Mucosa of rectum (tissue), 2 donors: ENCODE data around the gene ASB13.
"Not testable (repeated sequence)": the region's sequence is repeated elsewhere in the genome, so short reads cannot be mapped to it uniquely, and the experiment has no call there.

Source experiments
- H3K27ac ChIP-seq, 2 donors: one replicate each; pipeline ENCODE4 v1.7.0; 2013; ENCODE audit warnings: inconsistent platforms in 2 of 2, low read depth in 2 of 2, low read length in 2 of 2
- H3K27me3 ChIP-seq, 2 donors: one replicate each; pipeline ENCODE4 v1.7.0; 2013; ENCODE audit warnings: low read length in 2 of 2; ENCODE audit not compliant: control insufficient read depth in 2 of 2, insufficient read depth in 2 of 2
- H3K36me3 ChIP-seq, 2 donors: one replicate each; pipeline ENCODE4 v1.7.0; 2013; ENCODE audit warnings: low read length in 2 of 2; ENCODE audit not compliant: control insufficient read depth in 2 of 2, insufficient read depth in 2 of 2
- H3K4me1 ChIP-seq, 2 donors: one replicate each; pipeline ENCODE4 v1.7.0; 2013; ENCODE audit warnings: low read length in 2 of 2, mild to moderate bottlenecking in 1 of 2; ENCODE audit not compliant: control insufficient read depth in 2 of 2, insufficient read depth in 2 of 2
- H3K4me3 ChIP-seq, 2 donors: one replicate each; pipeline ENCODE4 v1.7.0; 2013; ENCODE audit warnings: low read length in 2 of 2
- H3K9ac ChIP-seq, 2 donors: one replicate each; pipeline ENCODE4 v1.7.0; 2013; ENCODE audit warnings: low read length in 2 of 2, low read depth in 1 of 2, mild to moderate bottlenecking in 1 of 2
- H3K9me3 ChIP-seq, 2 donors: one replicate each; pipeline ENCODE4 v1.7.0; 2013; ENCODE audit warnings: low read length in 2 of 2; ENCODE audit not compliant: control insufficient read depth in 2 of 2
- donor health status: healthy.
- donor health status: Normal muscosa, but diverticular disease.

Gene ASB13

GRCh38 chr10:5599613-5600520 is 66.5 kb downstream of the ASB13 start:
- Histone ChIP-seq H3K4me3 (no peak overlapping the region), H3K36me3 (no peaks in the 10 kb centered on the region), H3K9ac (no peak overlapping the region), H3K27ac (no peak overlapping the region), H3K4me1 (no peaks in the 10 kb centered on the region), H3K27me3 (no peaks in the 10 kb centered on the region), H3K9me3 (no peaks in the 10 kb centered on the region)

- Histone ChIP-seq H3K27me3 (no peaks in the 10 kb centered on the region), H3K4me3 (no peak overlapping the region), H3K4me1 (no peaks in the 10 kb centered on the region), H3K9ac (no peak overlapping the region), H3K9me3 (no peaks in the 10 kb centered on the region), H3K27ac (no peak overlapping the region), H3K36me3 (no peaks in the 10 kb centered on the region)
These were observed 68.2 kb downstream of the ASB13 start for GRCh38 chr10:5598085-5598690.

- no peak overlapping the region for H3K4me3 ChIP-seq
These were observed 69.6 kb downstream of the ASB13 start for GRCh38 chr10:5596611-5597341.

GRCh38 chr10:5595994-5596471 is 70.4 kb downstream of the ASB13 start:
- Histone ChIP-seq H3K9me3 (no peaks in the 10 kb centered on the region), H3K4me3 (no peak overlapping the region), H3K36me3 (no peaks in the 10 kb centered on the region), H3K9ac (no peak overlapping the region), H3K4me1 (no peaks in the 10 kb centered on the region), H3K27ac (no peak overlapping the region), H3K27me3 (no peaks in the 10 kb centered on the region)

More at GRCh38 chr10:5596611-5597341, 69.6 kb downstream of the ASB13 start:
- Histone ChIP-seq H3K27ac (no peak overlapping the region), H3K4me1 (no peaks in the 10 kb centered on the region), H3K9ac (no peak overlapping the region), H3K27me3 (no peaks in the 10 kb centered on the region), H3K36me3 (no peaks in the 10 kb centered on the region), H3K9me3 (no peaks in the 10 kb centered on the region)

GRCh38 chr10:5595591-5595990 is 70.8 kb downstream of the ASB13 start:
- Histone ChIP-seq H3K4me1 (no peaks in the 10 kb centered on the region), H3K36me3 (no peaks in the 10 kb centered on the region), H3K27me3 (no peaks in the 10 kb centered on the region), H3K4me3 (no peak overlapping the region), H3K9ac (no peak overlapping the region), H3K9me3 (no peaks in the 10 kb centered on the region), H3K27ac (no peak overlapping the region)

- Histone ChIP-seq H3K4me3 (no peak overlapping the region), H3K9me3 (no peaks in the 10 kb centered on the region), H3K27ac (no peak overlapping the region), H3K36me3 (no peaks in the 10 kb centered on the region), H3K9ac (no peak overlapping the region), H3K27me3 (no peaks in the 10 kb centered on the region), H3K4me1 (no peaks in the 10 kb centered on the region)
These were observed 71.3 kb downstream of the ASB13 start for GRCh38 chr10:5595095-5595494.

GRCh38 chr10:5594271-5595049 is 71.9 kb downstream of the ASB13 start:
- H3K36me3 ChIP-seq, result no peaks in the 10 kb centered on the region
- H3K9me3 ChIP-seq, result no peaks in the 10 kb centered on the region
- H3K27ac ChIP-seq, result no peak overlapping the region
- H3K27me3 ChIP-seq, result no peaks in the 10 kb centered on the region
- no peak overlapping the region for H3K4me3 ChIP-seq
- H3K9ac ChIP-seq, result no peak overlapping the region
- no peaks in the 10 kb centered on the region for H3K4me1 ChIP-seq

GRCh38 chr10:5593347-5593746 is 73.0 kb downstream of the ASB13 start:
- not testable (repeated sequence) for H3K4me1 ChIP-seq, H3K27me3 ChIP-seq, H3K9me3 ChIP-seq, H3K9ac ChIP-seq, H3K4me3 ChIP-seq, H3K27ac ChIP-seq, H3K36me3 ChIP-seq

- no peaks in the 10 kb centered on the region for H3K36me3 ChIP-seq
- H3K27me3 ChIP-seq, result no peaks in the 10 kb centered on the region
- peaks cover 0 to 2% of the 10 kb centered on the region in 2 donors for H3K4me1 ChIP-seq
- no peak overlapping the region for H3K9ac ChIP-seq
- H3K9me3 ChIP-seq, result no peaks in the 10 kb centered on the region
- H3K27ac ChIP-seq, result no peak overlapping the region
- no peak overlapping the region for H3K4me3 ChIP-seq
These were observed 74.3 kb downstream of the ASB13 start for GRCh38 chr10:5592070-5592469.
